IPS-18c (cell line): ENCODE measurements around the gene LRRC4.

ENCODE experiments used
- H3K4me3 ChIP-seq: 2 replicates; pipeline ENCODE4 v1.7.0; 2013; ENCODE audit warnings: low read depth, mild to moderate bottlenecking, low read length, moderate library complexity; ENCODE audit not compliant: insufficient read depth
- H3K9me3 ChIP-seq: one replicate; pipeline ENCODE4 v1.6.1; 2013; ENCODE audit warnings: mild to moderate bottlenecking, low read length, moderate library complexity; ENCODE audit not compliant: control insufficient read depth, insufficient read depth

Gene LRRC4

DNA sequence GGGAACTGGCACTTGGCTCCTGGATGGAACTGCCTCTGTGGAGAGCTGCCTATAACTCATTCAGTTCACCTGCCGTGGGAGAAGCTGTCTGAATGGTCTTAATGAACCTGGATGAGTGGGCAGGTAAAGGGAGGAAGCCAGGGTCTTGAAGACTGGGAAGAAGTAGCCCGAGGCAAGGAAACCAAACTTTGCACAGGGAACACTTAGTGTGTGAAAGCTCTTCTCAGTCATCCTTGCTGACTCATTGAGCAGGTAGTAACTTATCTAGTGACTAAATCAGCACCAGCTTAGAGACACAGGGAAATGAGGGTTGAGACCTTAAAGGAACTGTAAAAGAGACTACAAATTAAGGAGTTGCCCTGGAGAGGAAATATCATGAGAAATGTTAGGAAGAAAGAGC, 9.9 kb downstream of the LRRC4 start:
- Histone ChIP-seq H3K9me3 (no peaks in the 10 kb centered on the region), H3K4me3 (no peak overlapping the region)

DNA sequence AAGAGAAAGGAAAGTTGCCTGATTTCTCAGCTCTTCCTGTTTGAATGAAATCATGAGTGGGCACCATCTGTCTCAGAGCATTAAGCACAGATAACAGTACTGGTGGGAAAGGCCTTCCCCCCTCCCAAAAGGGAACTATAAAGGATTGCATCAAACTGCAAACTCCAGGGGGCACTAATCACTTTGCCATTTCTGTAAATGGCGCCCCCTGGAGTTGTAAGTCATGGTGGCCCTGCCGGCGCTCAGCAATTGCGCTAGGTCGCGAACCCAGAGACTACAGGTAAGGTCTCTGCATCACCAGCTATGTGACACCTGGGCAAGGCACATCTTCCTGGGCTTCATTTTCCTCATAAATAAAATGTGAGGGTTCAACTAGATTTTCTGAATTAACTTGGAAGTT, 11.1 kb downstream of the LRRC4 start:
- Histone ChIP-seq H3K9me3 (no peaks in the 10 kb centered on the region), H3K4me3 (no peak overlapping the region)

DNA sequence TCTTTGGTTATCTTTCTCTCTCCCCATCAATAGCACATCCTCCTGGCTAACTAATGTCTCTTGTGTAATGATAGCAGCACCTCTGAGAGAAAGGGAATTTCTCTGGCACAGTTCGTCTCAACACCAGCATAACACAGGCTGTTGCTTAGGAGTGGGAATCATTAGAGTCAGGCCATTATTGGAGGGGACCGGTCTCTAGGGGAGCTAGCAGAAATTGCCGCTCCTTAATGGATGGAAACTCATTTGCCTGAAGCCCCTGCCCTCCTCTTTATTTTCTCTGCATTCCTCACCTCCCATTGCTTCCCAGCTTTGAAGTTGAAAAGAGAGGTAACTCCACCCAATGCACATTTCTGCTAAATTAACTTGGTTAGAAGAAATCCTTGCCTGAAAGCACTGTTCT, 11.9 kb downstream of the LRRC4 start:
- H3K9me3 ChIP-seq = no peaks in the 10 kb centered on the region
- no peak overlapping the region for H3K4me3 ChIP-seq

- Histone ChIP-seq H3K4me3 (no peak overlapping the region), H3K9me3 (no peaks in the 10 kb centered on the region)
These were observed 13.1 kb downstream of the LRRC4 start for GRCh38 chr7:128017862-128018845.

DNA sequence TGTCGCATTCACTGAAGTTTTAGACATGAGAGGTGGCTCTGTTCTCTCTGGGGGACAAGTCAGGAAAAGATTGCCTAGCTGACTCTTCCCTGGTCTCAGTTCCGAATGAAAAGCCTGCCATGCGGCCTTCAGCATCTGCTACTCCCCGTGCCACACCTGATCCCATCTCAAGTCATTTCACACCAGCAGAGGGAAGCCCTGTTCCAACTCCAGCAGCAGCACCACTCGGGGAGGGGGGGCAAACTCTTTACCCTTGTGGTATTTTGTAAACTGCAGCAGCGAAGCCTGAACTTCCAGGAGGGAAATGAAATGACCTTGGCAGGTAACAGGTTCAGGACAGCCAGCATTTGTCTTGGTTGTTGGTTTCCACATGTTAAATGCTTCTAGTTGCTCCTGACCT, 13.8 kb downstream of the LRRC4 start:
- H3K4me3 ChIP-seq = no peak overlapping the region
- H3K9me3 ChIP-seq = no peaks in the 10 kb centered on the region

- peaks cover 2% of the 10 kb centered on the region for H3K9me3 ChIP-seq
- no peak overlapping the region for H3K4me3 ChIP-seq
These were observed 16.4 kb downstream of the LRRC4 start for GRCh38 chr7:128014811-128015210.

DNA sequence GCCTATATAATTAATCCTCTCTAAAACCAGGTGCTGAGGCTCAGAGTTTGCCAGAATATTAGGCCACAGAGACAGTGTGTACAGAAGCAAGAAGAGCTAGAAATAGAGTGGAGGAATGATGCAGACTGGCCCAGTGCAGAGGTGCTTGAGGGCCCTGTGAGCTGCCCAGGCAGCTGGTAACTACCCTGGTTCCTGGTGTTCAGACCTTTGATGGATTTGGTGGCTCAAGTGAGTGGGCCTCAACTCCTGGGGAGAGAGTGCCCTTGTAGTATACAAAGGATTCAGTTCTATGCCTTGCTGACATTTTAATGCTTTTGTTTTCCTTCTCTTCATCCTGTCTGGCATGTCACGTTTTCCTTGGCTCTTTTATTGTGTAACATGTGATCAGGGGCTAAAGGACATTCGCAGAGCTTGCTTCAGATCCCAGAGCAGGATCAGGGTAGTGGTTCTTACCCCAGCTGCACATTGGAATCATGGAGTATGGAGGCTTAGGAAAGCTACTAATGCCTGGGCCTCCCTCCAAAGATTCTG, 20.0 kb downstream of the LRRC4 start:
- Histone ChIP-seq H3K9me3 (peaks cover 2% of the 10 kb centered on the region), H3K4me3 (no peak overlapping the region)

- H3K9me3 ChIP-seq = peaks cover 2% of the 10 kb centered on the region
- no peak overlapping the region for H3K4me3 ChIP-seq
These were observed 20.7 kb downstream of the LRRC4 start for GRCh38 chr7:128010391-128011127.

- Histone ChIP-seq H3K9me3 (peaks cover 2% of the 10 kb centered on the region), H3K4me3 (no peak overlapping the region)
These were observed 22.5 kb downstream of the LRRC4 start for GRCh38 chr7:128008744-128009143.

DNA sequence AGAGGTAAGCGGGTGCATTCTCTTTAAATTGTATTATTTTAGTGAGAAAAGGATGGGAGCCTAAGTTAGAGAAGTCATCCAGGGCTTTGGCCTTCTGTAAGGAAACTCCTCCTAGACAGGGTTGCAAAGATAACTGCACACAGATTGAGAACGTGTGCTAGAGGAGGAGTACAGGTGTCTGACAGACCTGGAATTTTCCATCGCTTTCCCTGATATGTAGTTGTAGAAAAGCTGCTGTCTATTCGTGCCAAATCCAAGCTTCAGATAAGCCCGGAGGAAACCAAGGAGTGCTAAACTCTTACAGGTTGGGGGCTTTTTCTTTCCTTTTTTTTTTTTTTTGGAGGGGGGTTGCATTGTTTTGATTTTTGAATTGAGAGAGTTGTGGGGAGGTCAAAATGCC, 23.1 kb downstream of the LRRC4 start:
- no peak overlapping the region for H3K4me3 ChIP-seq
- H3K9me3 ChIP-seq = peaks cover 2% of the 10 kb centered on the region

DNA sequence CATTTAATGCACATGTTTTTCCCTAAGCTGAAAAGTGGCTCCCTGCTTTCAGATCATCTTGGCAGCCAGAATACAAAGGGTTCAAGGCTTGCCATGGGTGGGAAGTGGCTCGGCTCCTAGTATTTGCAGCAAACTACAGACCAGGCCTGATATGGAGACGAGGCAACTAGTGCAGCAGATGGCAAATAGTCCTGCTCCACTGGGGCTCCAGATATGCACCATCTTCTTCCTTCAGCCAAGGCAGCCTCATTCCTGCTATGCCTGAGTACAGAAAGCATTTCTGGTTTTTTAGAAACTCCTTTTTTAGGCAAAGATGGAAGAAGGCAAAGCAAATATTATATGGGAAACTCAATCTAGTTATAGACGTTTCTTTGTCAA, 23.9 kb downstream of the LRRC4 start:
- Histone ChIP-seq H3K9me3 (peaks cover 2% of the 10 kb centered on the region), H3K4me3 (no peak overlapping the region)

DNA sequence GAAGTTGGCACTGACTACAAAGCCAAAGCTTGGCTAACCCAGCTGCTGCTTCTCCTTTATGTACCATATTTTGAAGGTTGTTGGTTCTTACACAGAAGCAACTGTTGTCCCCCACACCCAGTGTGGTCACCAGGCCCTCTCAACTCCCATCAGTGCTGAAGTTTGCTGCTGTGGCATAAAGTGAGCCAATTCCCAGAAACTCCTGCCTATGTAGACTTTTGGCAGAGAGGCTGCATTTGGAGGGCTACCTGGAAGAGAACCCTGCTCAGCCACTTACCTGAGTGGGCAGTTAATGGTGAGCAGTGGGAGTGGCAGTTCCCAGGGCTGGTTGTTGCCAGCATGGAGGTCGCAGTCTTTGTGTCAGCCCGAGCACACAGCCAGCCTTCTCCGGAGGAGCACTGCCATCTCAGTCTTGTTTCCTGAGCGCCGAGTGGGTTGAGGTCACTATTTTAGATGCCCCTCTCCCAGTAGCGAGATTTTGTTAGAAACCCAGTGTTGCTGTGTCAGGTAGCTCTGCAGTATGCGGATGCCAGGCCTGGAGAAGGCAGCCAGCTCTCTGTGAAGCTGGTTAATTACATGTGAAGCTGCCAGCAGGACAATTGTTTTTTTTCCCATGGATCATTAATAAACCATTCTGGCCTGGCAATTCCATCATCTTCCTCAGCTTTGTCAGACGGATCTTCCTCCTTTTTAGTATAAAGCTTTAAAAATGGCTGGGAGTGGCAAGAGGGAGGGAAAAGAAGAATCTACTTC, 24.5 kb downstream of the LRRC4 start:
- H3K4me3 ChIP-seq = no peak overlapping the region
- no peaks in the 10 kb centered on the region for H3K9me3 ChIP-seq

- Histone ChIP-seq H3K4me3 (no peak overlapping the region), H3K9me3 (no peaks in the 10 kb centered on the region)
These were observed 25.5 kb downstream of the LRRC4 start for GRCh38 chr7:128005759-128006159.

DNA sequence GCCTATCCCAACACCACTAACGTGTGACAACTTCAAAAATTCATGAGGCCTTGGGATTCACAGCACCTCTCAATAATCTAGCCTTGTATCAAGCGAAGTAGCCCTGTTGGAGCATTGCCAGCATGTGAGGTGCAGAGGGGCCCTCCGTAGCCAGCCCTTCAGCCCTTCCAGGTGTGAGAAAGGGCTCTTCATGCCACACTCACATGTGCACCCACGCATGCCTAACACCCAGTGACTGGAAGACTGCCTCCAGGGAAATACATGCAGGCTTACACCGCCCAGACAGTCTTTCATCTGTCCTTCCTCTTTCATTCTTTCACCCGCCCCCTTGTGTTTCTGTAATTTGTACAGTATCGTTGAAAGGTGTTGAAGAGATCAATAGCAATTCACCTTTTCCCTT, 26.1 kb downstream of the LRRC4 start:
- Histone ChIP-seq H3K4me3 (no peak overlapping the region), H3K9me3 (no peaks in the 10 kb centered on the region)

DNA sequence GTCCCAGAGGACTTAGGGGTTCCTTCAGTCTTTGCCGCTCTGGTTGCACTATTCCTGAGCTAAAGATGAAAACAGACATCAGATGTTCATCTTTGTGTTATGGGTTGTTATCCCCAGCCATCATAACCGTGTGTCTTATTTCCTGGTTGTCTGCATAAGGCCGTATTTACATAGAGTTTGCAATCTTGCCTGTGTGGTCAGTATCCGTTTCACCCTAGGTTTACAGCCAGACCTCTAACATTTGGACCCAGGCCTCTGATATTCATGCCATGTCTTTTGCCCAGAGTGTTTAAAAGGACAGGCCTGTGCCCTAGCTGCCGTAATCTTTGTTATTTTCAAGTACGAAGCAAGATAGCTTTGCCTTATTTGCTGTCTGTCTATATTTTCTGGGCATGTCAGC, 26.6 kb downstream of the LRRC4 start:
- no peaks in the 10 kb centered on the region for H3K9me3 ChIP-seq
- no peak overlapping the region for H3K4me3 ChIP-seq

- H3K4me3 ChIP-seq = no peak overlapping the region
- H3K9me3 ChIP-seq = no peaks in the 10 kb centered on the region
These were observed 27.4 kb downstream of the LRRC4 start for GRCh38 chr7:128003787-128004186.

- Histone ChIP-seq H3K4me3 (no peak overlapping the region), H3K9me3 (no peaks in the 10 kb centered on the region)
These were observed 28.1 kb downstream of the LRRC4 start for GRCh38 chr7:128003167-128003566.
